Measurements from ENCODE around the gene ZNF723. TPM values are rescaled to one million over a fixed set of nuclear protein-coding genes. Genes with fewer than 3 reads are reported as not detected.

The ZNF723 gene
- total and polyA plus RNA-seq, 4 donors, result 0.20 TPM; not detected in 3

DNA sequence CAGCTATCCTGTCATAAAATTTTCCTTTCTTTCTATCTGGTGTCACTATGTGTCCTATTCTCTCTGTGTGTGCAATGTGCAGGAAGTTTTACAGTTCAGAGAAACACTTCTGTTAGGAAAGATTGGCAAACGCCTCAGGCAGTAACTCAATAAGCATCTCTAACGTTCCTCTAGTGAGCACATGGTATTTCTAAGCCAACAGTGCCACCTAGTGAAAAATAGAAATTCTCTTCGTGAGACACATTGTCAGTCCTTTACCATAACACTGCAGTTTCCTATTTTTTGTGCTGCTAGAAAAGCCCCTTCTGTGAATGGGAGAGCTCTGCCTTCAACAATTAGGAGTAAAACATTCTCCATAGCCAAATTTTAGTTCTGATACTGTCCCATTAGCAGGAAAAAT, 50.7 kb downstream of the ZNF723 start:
- no peak overlapping the region for H3K27ac ChIP-seq (ENCODE audit: low read depth, low read length)
- no peaks in the 10 kb centered on the region for H3K4me1 ChIP-seq (ENCODE audit: control insufficient read depth, insufficient read depth, low read length)
- no peaks in the 10 kb centered on the region for H3K27me3 ChIP-seq (ENCODE audit: control insufficient read depth, insufficient read depth, low read length)
- H3K9me3 ChIP-seq (ENCODE audit: control insufficient read depth, insufficient read depth, low read length), result peaks cover 2% of the 10 kb centered on the region
- no peak overlapping the region for H3K4me3 ChIP-seq (ENCODE audit: low read depth, low read length)
- no peaks in the 10 kb centered on the region for H3K36me3 ChIP-seq (ENCODE audit: control insufficient read depth, insufficient read depth, low read length)
- DNase-seq (ENCODE audit: low read depth in 4 of 6, low spot score in 6 of 6), result peak in 3 of 6 donors; percentile 2 to 25 (median 25)
- 6% methylated on average over 2 of the region's 3 CpGs for WGBS (ENCODE audit: insufficient coverage)

DNA sequence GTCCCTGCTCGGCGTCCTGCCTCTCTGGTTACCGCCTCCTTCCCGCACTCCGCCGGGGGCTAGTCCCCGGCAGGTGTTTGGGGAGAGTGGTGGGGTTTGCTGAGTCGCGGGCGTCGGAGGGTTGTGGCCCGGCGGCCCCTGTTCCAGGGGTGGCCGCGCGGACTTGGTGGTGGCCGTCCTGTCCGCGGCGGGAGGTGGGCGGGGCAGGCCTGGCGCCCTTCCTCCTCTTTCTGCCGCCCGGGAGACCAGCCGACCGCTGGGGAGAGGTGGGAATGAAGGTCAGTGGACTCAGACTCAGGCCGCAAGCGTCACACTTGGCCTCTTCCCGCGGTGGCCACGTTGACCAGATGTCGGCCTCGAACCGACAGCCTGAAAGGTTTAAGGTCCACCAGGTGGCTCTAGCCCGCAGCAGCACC, 61.8 kb downstream of the ZNF723 start:
- 82% methylated on average over 32 of the region's 35 CpGs for WGBS (ENCODE audit: insufficient coverage)
- H3K4me1 ChIP-seq (ENCODE audit: control insufficient read depth, insufficient read depth, low read length), result no peaks in the 10 kb centered on the region
- H3K4me3 ChIP-seq (ENCODE audit: low read depth, low read length), result no peak overlapping the region
- no peaks in the 10 kb centered on the region for H3K27me3 ChIP-seq (ENCODE audit: control insufficient read depth, insufficient read depth, low read length)
- no peaks in the 10 kb centered on the region for H3K36me3 ChIP-seq (ENCODE audit: control insufficient read depth, insufficient read depth, low read length)
- DNase-seq (ENCODE audit: low read depth in 4 of 6, low spot score in 6 of 6), result no peak
- H3K9me3 ChIP-seq (ENCODE audit: control insufficient read depth, insufficient read depth, low read length), result peaks cover 3% of the 10 kb centered on the region
- H3K27ac ChIP-seq (ENCODE audit: low read depth, low read length), result no peak overlapping the region

DNA sequence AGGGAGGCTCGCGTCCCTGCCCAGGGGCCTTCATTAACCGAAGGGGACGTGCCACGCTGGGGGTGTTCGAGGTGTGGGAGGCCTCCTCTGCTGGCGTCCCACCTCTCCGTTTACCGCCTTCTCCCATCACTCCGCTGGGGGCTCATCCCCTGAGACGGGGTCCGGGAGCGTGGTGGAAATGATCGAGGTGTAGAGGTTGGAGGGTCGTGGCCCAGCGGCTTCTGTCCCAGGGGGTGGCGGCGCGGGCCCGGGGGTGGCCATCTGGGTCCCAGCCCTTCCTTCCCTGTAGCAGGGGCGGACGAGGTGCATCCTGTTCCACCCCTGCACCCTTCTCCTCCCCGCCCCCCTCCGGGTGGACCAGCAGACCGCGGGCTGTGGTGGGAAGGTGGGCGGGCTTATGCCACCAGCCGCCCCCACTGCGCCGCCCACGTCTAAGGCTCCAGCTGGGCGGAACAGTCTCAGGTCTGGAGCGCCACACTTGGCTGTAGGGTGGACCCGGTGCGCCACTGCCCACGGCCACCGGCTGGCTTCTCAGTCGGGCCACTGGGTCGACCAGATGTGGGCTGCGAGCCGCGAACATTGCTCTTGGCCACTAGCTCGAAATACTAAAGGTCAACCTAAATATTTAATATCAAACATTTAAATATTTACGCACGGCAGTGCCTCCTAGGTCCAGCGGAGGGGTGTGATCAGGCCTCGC, 69.5 kb downstream of the ZNF723 start:
- Histone ChIP-seq H3K4me1 (ENCODE audit: control insufficient read depth, insufficient read depth, low read length) (no peaks in the 10 kb centered on the region), H3K4me3 (ENCODE audit: low read depth, low read length) (no peak overlapping the region), H3K27me3 (ENCODE audit: control insufficient read depth, insufficient read depth, low read length) (no peaks in the 10 kb centered on the region), H3K9me3 (ENCODE audit: control insufficient read depth, insufficient read depth, low read length) (peaks cover 7% of the 10 kb centered on the region), H3K27ac (ENCODE audit: low read depth, low read length) (no peak overlapping the region), H3K36me3 (ENCODE audit: control insufficient read depth, insufficient read depth, low read length) (no peaks in the 10 kb centered on the region)
- WGBS (ENCODE audit: insufficient coverage), result 91% methylated on average over 37 of the region's 47 CpGs
- DNase-seq (ENCODE audit: low read depth in 4 of 6, low spot score in 6 of 6), result no peak

Small RNA genes lying within 50 kb of the gene (small RNA-seq; reads per million reads assigned to genes)
- gene VN1R88P (ENCODE audit: low replicate concordance), result not detected

Other genes with a start within 250 kb of the ZNF723 start
- 1 to 10 TPM; 1.6 to 1.8 TPM for gene ZNF492, start 198.0 kb upstream of the ZNF723 start, total RNA-seq
- gene ZNF492, start 198.0 kb upstream of the ZNF723 start, polyA plus RNA-seq (ENCODE audit: insufficient read length in 2 of 2), result 1 to 10 TPM; 1.0 to 1.5 TPM
- gene ZNF99, start 48.1 kb upstream of the ZNF723 start, total RNA-seq, result under 1 TPM; 0.50 to 0.72 TPM
- under 1 TPM; 0.26 to 0.33 TPM for gene ZNF99, start 48.1 kb upstream of the ZNF723 start, polyA plus RNA-seq (ENCODE audit: insufficient read length in 2 of 2)
- gene ZNF728, start 170.9 kb downstream of the ZNF723 start, total RNA-seq, result 1 to 10 TPM in 1 of 2 donors, under 1 TPM in 1; 0.33 to 1.4 TPM
- gene ZNF728, start 170.9 kb downstream of the ZNF723 start, polyA plus RNA-seq (ENCODE audit: insufficient read length in 2 of 2), result under 1 TPM; 0.14 to 0.36 TPM

All from spinal cord (tissue), 10 donors.